SK-N-SH (cell line): ENCODE data around the gene STX1A. TPM values are rescaled to one million over a fixed set of nuclear protein-coding genes. Genes with fewer than 3 reads are reported as not detected.

Experiments used
- CTCF ChIA-PET: fragments of 300-600, 350-600 bp; formaldehyde crosslinking; extraction: SDS; loops from one replicate; lab custom pipeline; 2021; lab: Yijun Ruan, JAX
- POLR2A ChIA-PET: fragments of 350-600 bp; sonication (Branson Sonifier 250); formaldehyde crosslinking; extraction: SDS; loops from one replicate; lab custom pipeline; 2020; ENCODE audit warnings: antibody characterized with exemption, inconsistent platforms; lab: Yijun Ruan, JAX
- DNase-seq: peaks from one replicate; pipeline ENCODE4 v3.0.0; 2012
- H2AFZ ChIP-seq: fragments of 200-600 bp; sonication (generic); 2 replicates; pipeline ENCODE4 v1.8.1; 2016; ENCODE audit warnings: antibody characterized with exemption, mild to moderate bottlenecking, low read depth
- H3F3A ChIP-seq: fragments of 200-600 bp; sonication (generic); replicated peaks from 2 replicates; pipeline ENCODE3; 2016; ENCODE audit warnings: antibody characterized with exemption, mild to moderate bottlenecking; ENCODE audit not compliant: insufficient read depth
- H3K27ac ChIP-seq, 2 experiments: fragments of 200-500 bp in 1 of 2; fragments of 200-600 bp in 1 of 2; sonication (Bioruptor generic) in 1 of 2; sonication (generic), shearing (Covaris generic) in 1 of 2; 2 replicates each; pipeline versions ENCODE4 v1.5.1 to v1.6.1; 2014 to 2016; ENCODE audit warnings: low read depth in 2 of 2, inconsistent platforms in 1 of 2, low read length in 1 of 2, mild to moderate bottlenecking in 1 of 2, mixed read lengths in 1 of 2
- H3K27me3 ChIP-seq: fragments of 200-600 bp; sonication (generic), shearing (Covaris generic); 2 replicates; pipeline ENCODE4 v1.6.1; 2016; ENCODE audit warnings: mixed run types; ENCODE audit not compliant: insufficient read depth
- H3K36me3 ChIP-seq, 2 experiments: fragments of 200-500 bp in 1 of 2; fragments of 200-600 bp in 1 of 2; sonication (Bioruptor generic) in 1 of 2; sonication (generic) in 1 of 2; replicated peaks in 1 of 2; 2 replicates each; pipeline versions ENCODE3 to v1.5.1; 2014 to 2016; ENCODE audit warnings: low read length in 1 of 2, mild to moderate bottlenecking in 1 of 2; ENCODE audit not compliant: insufficient read depth in 2 of 2, control insufficient read depth in 1 of 2
- H3K4me1 ChIP-seq, 2 experiments: fragments of 200-500 bp in 1 of 2; fragments of 200-600 bp in 1 of 2; sonication (Bioruptor generic) in 1 of 2; sonication (generic), shearing (Covaris generic) in 1 of 2; 2 replicates each; pipeline versions ENCODE4 v1.5.1 to v1.6.1; 2014 to 2016; ENCODE audit warnings: low read depth in 1 of 2, low read length in 1 of 2, mixed run types in 1 of 2; ENCODE audit not compliant: insufficient read depth in 2 of 2, control insufficient read depth in 1 of 2
- H3K4me2 ChIP-seq: fragments of 200-600 bp; sonication (generic), shearing (Covaris generic); 2 replicates; pipeline ENCODE4 v1.6.1; 2017; ENCODE audit warnings: mixed run types
- H3K4me3 ChIP-seq, 2 experiments: fragments of 200-500 bp in 1 of 2; fragments of 200-600 bp in 1 of 2; sonication (Bioruptor generic) in 1 of 2; sonication (generic), shearing (Covaris generic) in 1 of 2; 2 replicates each; pipeline versions ENCODE4 v1.5.1 to v1.8.1; 2014 to 2016; ENCODE audit warnings: low read depth in 2 of 2, inconsistent platforms in 1 of 2, low read length in 1 of 2, mild to moderate bottlenecking in 1 of 2, mixed read lengths in 1 of 2, moderate library complexity in 1 of 2
- H3K79me2 ChIP-seq: fragments of 200-600 bp; sonication (generic); 2 replicates; pipeline ENCODE4 v1.8.1; 2017; ENCODE audit warnings: mild to moderate bottlenecking; ENCODE audit not compliant: insufficient read depth
- H3K9ac ChIP-seq: fragments of 200-600 bp; sonication (generic); 2 replicates; pipeline ENCODE4 v1.6.1; 2017; ENCODE audit warnings: mixed run types
- H3K9me2 ChIP-seq: fragments of 200-600 bp; sonication (generic); 2 replicates; pipeline ENCODE4 v1.6.1; 2017; ENCODE audit warnings: mixed run types
- H3K9me3 ChIP-seq: fragments of 200-600 bp; sonication (generic); 2 replicates; pipeline ENCODE4 v1.6.1; 2017; ENCODE audit warnings: mixed run types, mild to moderate bottlenecking, moderate library complexity
- H4K20me1 ChIP-seq: fragments of 200-600 bp; sonication (generic); 2 replicates; pipeline ENCODE4 v1.6.1; 2017; ENCODE audit warnings: mild to moderate bottlenecking, mixed run types; ENCODE audit not compliant: insufficient read depth
- CHD2 ChIP-seq: fragments of 150-350 bp; IDR thresholded peaks from 2 replicates; pipeline ENCODE4 v1.6.1; 2018; ENCODE audit warnings: low read length; ENCODE audit not compliant: partially characterized antibody
- EP300 ChIP-seq, 2 experiments: IDR thresholded peaks; 2 replicates each; pipeline versions ENCODE4 v1.4.0 to v1.6.1; 2012; ENCODE audit warnings: borderline replicate concordance in 1 of 2, low read depth in 1 of 2, low read length in 1 of 2
- EZH2phosphoT487 ChIP-seq: fragments of 200-600 bp; sonication (generic); IDR thresholded peaks from 2 replicates; pipeline ENCODE4 v1.6.1; 2017; ENCODE audit warnings: low read depth, mixed run types, mild to moderate bottlenecking, antibody characterized with exemption, moderate library complexity, borderline replicate concordance
- FOSL2 ChIP-seq: IDR thresholded peaks from 2 replicates; pipeline ENCODE4 v1.4.0; 2012; ENCODE audit warnings: low read depth, mild to moderate bottlenecking, moderate library complexity, borderline replicate concordance
- GABPA ChIP-seq: IDR thresholded peaks from 2 replicates; pipeline ENCODE4 v1.4.0; 2012; ENCODE audit warnings: low read depth, mild to moderate bottlenecking
- GATA2 ChIP-seq: sonication (generic); formaldehyde crosslinking; IDR thresholded peaks from 2 replicates; pipeline ENCODE4 v1.5.0; 2020; ENCODE audit warnings: mild to moderate bottlenecking, missing genetic modification reagents
- MEF2A ChIP-seq: IDR thresholded peaks from 2 replicates; pipeline ENCODE4 v1.4.0; 2012; ENCODE audit warnings: low read depth, borderline replicate concordance
- NFIC ChIP-seq: IDR thresholded peaks from 2 replicates; pipeline ENCODE4 v1.4.0; 2012; ENCODE audit warnings: borderline replicate concordance
- NRF1 ChIP-seq: IDR thresholded peaks from 2 replicates; pipeline ENCODE4 v1.6.1; 2012; ENCODE audit warnings: low read depth, mild to moderate bottlenecking, low read length
- POLR2AphosphoS5 ChIP-seq: IDR thresholded peaks from 2 replicates; pipeline ENCODE4 v1.6.1; 2012; ENCODE audit warnings: low read depth, low read length
- RAD21 ChIP-seq: IDR thresholded peaks from 2 replicates; pipeline ENCODE4 v1.6.1; 2012; ENCODE audit warnings: mild to moderate bottlenecking, low read length
- RFX5 ChIP-seq: IDR thresholded peaks from 2 replicates; pipeline ENCODE4 v1.6.1; 2012; ENCODE audit warnings: mild to moderate bottlenecking, improper control_type of control experiment, low read length
- SMC3 ChIP-seq: IDR thresholded peaks from 2 replicates; pipeline ENCODE4 v1.6.1; 2012; ENCODE audit warnings: low read depth, low read length, improper control_type of control experiment
- TCF12 ChIP-seq: IDR thresholded peaks from 2 replicates; pipeline ENCODE4 v1.4.0; 2012
- WGBS: methylation state at CpG from one replicate; pipeline ENCODE4 v1.1.6; 2017; ENCODE audit warnings: low lambda C conversion rate; 5-methylcytosine and 5-hydroxymethylcytosine counted together
- polyA plus RNA-seq, 3 experiments: library from polyadenylated mRNA; depleted of rRNA; stranded (reverse); fragments of >200 nt; gene quantifications; 2 replicates each; pipeline ENCODE4 v1.2.3, GENCODE V29; 2012
- TF ChIP-seq, protein P1 (sequence below): fragments of 200-600 bp; sonication (generic); IDR thresholded peaks from 2 replicates; pipeline ENCODE4 v1.6.1; 2017; ENCODE audit warnings: antibody characterized with exemption, mild to moderate bottlenecking, moderate library complexity
- TF ChIP-seq, protein P2 (sequence below): IDR thresholded peaks from 2 replicates; pipeline ENCODE4 v1.4.0; 2012; ENCODE audit warnings: low read depth
- TF ChIP-seq, protein P3 (sequence below): IDR thresholded peaks from 2 replicates; pipeline ENCODE4 v1.4.0; 2012; ENCODE audit warnings: low read depth, borderline replicate concordance

STX1A gene
- polyA plus RNA-seq, 1 of the 3 experiments (the other 2 are of a cell fraction), result 91.1 TPM

DNA sequence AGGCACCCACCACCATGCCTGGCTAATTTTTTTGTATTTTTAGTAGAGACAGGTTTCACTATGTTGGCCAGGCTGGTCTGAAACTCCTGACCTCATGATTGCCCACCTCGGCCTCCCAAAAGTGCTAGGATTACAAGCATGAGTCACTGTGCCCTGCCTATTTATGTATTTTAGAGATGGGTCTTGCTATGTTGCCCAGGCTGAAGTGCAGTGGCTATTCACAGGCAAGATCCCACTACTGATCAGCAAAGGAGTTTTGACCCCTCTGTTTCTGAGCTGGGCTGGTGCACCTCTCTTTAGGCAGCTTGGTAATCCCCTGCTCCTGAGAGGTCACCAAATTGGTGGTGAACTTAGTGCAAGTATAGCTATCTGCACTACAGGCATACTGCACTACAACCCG lies 12.9 kb upstream of the STX1A start:
- H3K9me2 ChIP-seq, result no peaks in the 10 kb centered on the region
- peaks cover 1 to 5% of the 10 kb centered on the region in 2 experiments; a peak in 2 of 4 replicates for H3K4me1 ChIP-seq
- H3K4me3 ChIP-seq, result no peak overlapping the region
- no peak overlapping the region for H2AFZ ChIP-seq
- DNase-seq, result no peak
- H3K27ac ChIP-seq, result no peak overlapping the region
- H3K79me2 ChIP-seq, result peaks cover 16% of the 10 kb centered on the region; the same call in 1 of the 2 replicates
- peaks cover 5% of the 10 kb centered on the region for H3F3A ChIP-seq
- H3K36me3 ChIP-seq, result peaks cover 5 to 9% of the 10 kb centered on the region in 2 experiments
- H3K27me3 ChIP-seq, result no peaks in the 10 kb centered on the region
- ChIA-PET CTCF (interaction anchor here (0.7 to 12.8 kb wide), 7 partner anchors 13 to 125 kb away, joined by 3 to 272 read pairs (median 4); partner anchors contain the start of genes STX1A and VPS37D), POLR2A (no interaction called here)
- 26% methylated on average over 2 of the region's 2 CpGs for WGBS
- no peak overlapping the region for H3K4me2 ChIP-seq
- H3K9me3 ChIP-seq, result no peaks in the 10 kb centered on the region
- no peak overlapping the region for H3K9ac ChIP-seq
- no peaks in the 10 kb centered on the region for H4K20me1 ChIP-seq
- no peak for TF ChIP-seq NRF1
- TF ChIP-seq, protein P1, sequence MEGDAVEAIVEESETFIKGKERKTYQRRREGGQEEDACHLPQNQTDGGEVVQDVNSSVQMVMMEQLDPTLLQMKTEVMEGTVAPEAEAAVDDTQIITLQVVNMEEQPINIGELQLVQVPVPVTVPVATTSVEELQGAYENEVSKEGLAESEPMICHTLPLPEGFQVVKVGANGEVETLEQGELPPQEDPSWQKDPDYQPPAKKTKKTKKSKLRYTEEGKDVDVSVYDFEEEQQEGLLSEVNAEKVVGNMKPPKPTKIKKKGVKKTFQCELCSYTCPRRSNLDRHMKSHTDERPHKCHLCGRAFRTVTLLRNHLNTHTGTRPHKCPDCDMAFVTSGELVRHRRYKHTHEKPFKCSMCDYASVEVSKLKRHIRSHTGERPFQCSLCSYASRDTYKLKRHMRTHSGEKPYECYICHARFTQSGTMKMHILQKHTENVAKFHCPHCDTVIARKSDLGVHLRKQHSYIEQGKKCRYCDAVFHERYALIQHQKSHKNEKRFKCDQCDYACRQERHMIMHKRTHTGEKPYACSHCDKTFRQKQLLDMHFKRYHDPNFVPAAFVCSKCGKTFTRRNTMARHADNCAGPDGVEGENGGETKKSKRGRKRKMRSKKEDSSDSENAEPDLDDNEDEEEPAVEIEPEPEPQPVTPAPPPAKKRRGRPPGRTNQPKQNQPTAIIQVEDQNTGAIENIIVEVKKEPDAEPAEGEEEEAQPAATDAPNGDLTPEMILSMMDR, result no peak
- no peak for TF ChIP-seq TCF12
- no peak for TF ChIP-seq MEF2A
- no peak for TF ChIP-seq GABPA
- TF ChIP-seq, protein P2, sequence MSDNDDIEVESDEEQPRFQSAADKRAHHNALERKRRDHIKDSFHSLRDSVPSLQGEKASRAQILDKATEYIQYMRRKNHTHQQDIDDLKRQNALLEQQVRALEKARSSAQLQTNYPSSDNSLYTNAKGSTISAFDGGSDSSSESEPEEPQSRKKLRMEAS, result no peak
- no peak for TF ChIP-seq EZH2phosphoT487

DNA sequence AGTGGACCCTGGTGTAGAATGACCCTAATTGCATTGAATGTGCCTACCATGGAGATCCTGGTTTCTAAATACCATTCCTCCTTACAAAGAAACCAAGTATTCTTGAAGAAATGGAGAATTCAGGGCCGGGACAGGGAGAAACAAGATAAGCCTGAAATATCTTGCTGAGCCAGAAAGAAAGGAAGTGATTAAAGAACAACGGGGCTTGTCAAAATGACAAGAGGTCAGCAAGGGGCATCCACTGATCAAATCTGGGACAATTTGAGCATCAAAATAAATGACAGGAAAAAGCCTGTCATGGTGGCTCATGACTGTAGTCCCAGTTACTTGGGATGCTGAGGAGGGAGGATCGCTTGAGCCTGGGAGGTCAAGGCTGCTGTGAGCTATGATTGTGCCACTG lies 11.0 kb upstream of the STX1A start:
- H3K9me2 ChIP-seq, result no peaks in the 10 kb centered on the region
- 61% methylated on average over 3 of the region's 3 CpGs for WGBS
- ChIA-PET POLR2A (no interaction called here), CTCF (interaction anchor here (0.6 to 12.8 kb wide), 5 partner anchors 15 to 307 kb away, joined by 3 to 272 read pairs (median 3); no protein-coding TSS in a partner anchor)
- H3K36me3 ChIP-seq, result no peaks in the 10 kb centered on the region
- DNase-seq, result no peak
- peaks cover 0 to 4% of the 10 kb centered on the region in 2 experiments; a peak in 1 of 4 replicates for H3K4me1 ChIP-seq
- H3K27ac ChIP-seq, result no peak overlapping the region
- H3F3A ChIP-seq, result peaks cover 6% of the 10 kb centered on the region
- TF ChIP-seq, protein P3, sequence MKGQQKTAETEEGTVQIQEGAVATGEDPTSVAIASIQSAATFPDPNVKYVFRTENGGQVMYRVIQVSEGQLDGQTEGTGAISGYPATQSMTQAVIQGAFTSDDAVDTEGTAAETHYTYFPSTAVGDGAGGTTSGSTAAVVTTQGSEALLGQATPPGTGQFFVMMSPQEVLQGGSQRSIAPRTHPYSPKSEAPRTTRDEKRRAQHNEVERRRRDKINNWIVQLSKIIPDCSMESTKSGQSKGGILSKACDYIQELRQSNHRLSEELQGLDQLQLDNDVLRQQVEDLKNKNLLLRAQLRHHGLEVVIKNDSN, result no peak
- TF ChIP-seq CHD2 (no peak), NFIC (no peak), GATA2 (CRISPR knock-in tag) (no peak), SMC3 (no peak), POLR2AphosphoS5 (no peak), FOSL2 (no peak), RAD21 (no peak), EP300 (IDR thresholded peaks at IDR 0.05; ENCODE audit: borderline replicate concordance in 1 of 2, low read depth in 1 of 2, low read length in 1 of 2) (no peak), RFX5 (no peak)
- TF ChIP-seq, protein P1, result no peak
- H3K79me2 ChIP-seq, result no peaks in the 10 kb centered on the region
- H3K4me3 ChIP-seq, result no peak overlapping the region
- H3K27me3 ChIP-seq, result no peaks in the 10 kb centered on the region
- H3K4me2 ChIP-seq, result no peak overlapping the region
- H3K9me3 ChIP-seq, result no peaks in the 10 kb centered on the region
- no peak overlapping the region for H2AFZ ChIP-seq
- H4K20me1 ChIP-seq, result no peaks in the 10 kb centered on the region
- H3K9ac ChIP-seq, result no peak overlapping the region
